Measurements from ENCODE around the gene KDM3B.

The KDM3B gene

GRCh38 chr5:138450971-138451370, 98.5 kb downstream of the KDM3B start:
- DNase-seq: no peak

- no peak for DNase-seq
Observed at GRCh38 chr5:138452720-138453119, 100.2 kb downstream of the KDM3B start.

GRCh38 chr5:138453590-138453989, 101.1 kb downstream of the KDM3B start:
- no peak for DNase-seq

GRCh38 chr5:138454121-138454520, 101.6 kb downstream of the KDM3B start:
- DNase-seq: no peak

GRCh38 chr5:138455232-138455930, 102.9 kb downstream of the KDM3B start:
- no peak for DNase-seq

- DNase-seq: no peak
Observed at GRCh38 chr5:138457531-138458275, 105.2 kb downstream of the KDM3B start.

GRCh38 chr5:138458384-138458783, 105.9 kb downstream of the KDM3B start:
- DNase-seq: no peak

GRCh38 chr5:138458856-138459255, 106.4 kb downstream of the KDM3B start:
- DNase-seq: no peak

GRCh38 chr5:138459311-138459933, 106.9 kb downstream of the KDM3B start:
- DNase-seq: no peak

- DNase-seq: no peak
Observed at GRCh38 chr5:138460032-138460693, 107.7 kb downstream of the KDM3B start.

GRCh38 chr5:138461343-138462125, 109.0 kb downstream of the KDM3B start:
- no peak for DNase-seq

- DNase-seq: peak; percentile 55
Observed at GRCh38 chr5:138463419-138464007, 111.0 kb downstream of the KDM3B start.

GRCh38 chr5:138464008-138464387, 111.5 kb downstream of the KDM3B start:
- peak; percentile 81 for DNase-seq

GRCh38 chr5:138464388-138465260, 112.1 kb downstream of the KDM3B start:
- peak; percentile 93 for DNase-seq

GRCh38 chr5:138465261-138466124, 113.0 kb downstream of the KDM3B start, which contains the start of gene EGR1:
Gene EGR1, plus strand, starts transcription at chr5:138465479. Its CDS starts 283 bp downstream, at chr5:138465762.
- DNase-seq: peak; percentile 91

GRCh38 chr5:138466125-138466899, 113.8 kb downstream of the KDM3B start:
- DNase-seq: no peak

GRCh38 chr5:138466900-138467710, 114.6 kb downstream of the KDM3B start:
- DNase-seq: no peak

- no peak for DNase-seq
Observed at GRCh38 chr5:138467711-138468132, 115.2 kb downstream of the KDM3B start.
